ENCODE measurements around the gene KMT2A.
A peak's percentile ranks its signal among the peaks of the same experiment; 100 is the strongest.

The KMT2A gene

DNA sequence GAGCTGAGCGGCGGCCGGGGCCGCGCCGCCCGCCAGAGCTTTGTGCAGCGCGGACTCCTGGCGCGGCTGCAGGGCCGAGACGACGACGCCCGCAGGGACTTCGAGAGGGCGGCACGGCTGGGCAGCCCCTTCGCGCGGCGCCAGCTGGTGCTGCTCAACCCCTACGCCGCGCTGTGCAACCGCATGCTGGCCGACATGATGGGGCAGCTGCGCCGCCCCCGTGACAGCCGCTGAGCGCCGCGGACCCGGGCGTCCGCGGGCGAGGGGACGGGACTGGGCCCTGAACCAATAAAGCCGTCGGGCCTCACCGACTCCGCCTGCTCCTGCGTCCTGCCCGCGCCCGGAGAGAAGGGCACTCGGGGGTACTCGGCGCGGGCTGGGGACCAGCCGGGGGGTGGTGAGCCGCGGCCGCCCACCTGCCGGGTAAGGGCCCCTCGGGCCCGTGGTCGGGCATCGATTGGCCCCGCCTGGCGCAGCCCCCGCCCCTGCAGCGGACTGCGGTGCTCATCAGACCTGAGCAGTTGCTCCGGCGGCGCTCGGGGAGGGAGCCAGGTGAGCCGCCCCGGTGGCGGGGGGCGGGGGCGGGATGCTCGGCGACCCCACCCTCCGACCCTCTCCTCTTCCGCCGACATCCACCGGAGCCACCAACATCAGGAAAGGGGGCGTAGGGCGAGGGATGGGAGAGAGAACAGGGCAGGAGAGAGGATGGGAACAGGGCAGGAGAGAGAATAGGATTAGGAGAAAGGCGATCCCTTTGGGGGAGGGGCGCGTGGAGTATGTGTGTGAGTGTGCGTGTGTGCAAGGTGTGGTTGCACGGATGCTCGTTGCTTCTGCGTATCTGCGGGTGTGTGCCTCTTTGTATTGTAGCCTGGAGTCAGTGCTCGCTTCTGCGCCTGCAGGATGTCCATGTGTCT, 94.6 kb downstream of the KMT2A start, which contains the start of gene TMEM25:
Gene TMEM25, plus strand, starts transcription at position 510 of the 914 bp plus-strand sequence. CDS start 610 bp downstream, outside the sequence.
- Histone ChIP-seq H3K36me3 (ENCODE audit: control insufficient read depth in 2 of 2, insufficient read depth in 2 of 2, low read length in 2 of 2) (no peaks in the 10 kb centered on the region), H3K9ac (ENCODE audit: low read depth in 1 of 2, low read length in 2 of 2) (peak within 1 kb of the TSS; percentile 52 to 64), H3K4me3 (ENCODE audit: low read length in 2 of 2) (peak within 1 kb of the TSS; percentile 58 to 81)

DNA sequence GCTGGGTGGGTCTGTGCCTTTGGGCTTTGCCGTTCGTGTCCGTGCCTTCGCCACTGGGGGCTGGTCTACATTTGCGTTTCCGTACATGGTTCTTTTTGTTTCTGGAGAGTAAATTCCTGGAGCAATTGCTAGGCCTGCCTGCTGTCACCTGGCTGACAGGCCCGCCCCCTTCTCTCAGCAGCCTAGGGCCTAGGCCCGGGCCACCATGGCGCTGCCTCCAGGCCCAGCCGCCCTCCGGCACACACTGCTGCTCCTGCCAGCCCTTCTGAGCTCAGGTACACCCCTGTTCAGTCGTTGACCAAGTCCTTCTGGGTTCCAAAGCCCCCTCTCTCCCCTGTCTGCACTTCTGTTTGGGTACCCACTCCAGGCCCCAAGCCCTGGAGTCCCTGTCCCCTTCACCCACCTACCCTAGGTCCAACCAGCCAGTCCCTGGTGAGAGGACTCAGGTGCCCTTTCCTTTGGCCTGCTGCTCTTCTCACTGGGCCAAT, 95.3 kb downstream of the KMT2A start:
- Histone ChIP-seq H3K36me3 (ENCODE audit: control insufficient read depth in 2 of 2, insufficient read depth in 2 of 2, low read length in 2 of 2) (no peaks in the 10 kb centered on the region), H3K27me3 (ENCODE audit: control insufficient read depth in 2 of 2, insufficient read depth in 2 of 2, low read length in 2 of 2) (no peaks in the 10 kb centered on the region), H3K27ac (ENCODE audit: low read depth in 2 of 2, low read length in 2 of 2) (no peak overlapping the region), H3K4me3 (ENCODE audit: low read length in 2 of 2) (peak overlapping the region; percentile 58 to 81), H3K4me1 (ENCODE audit: control insufficient read depth in 2 of 2, insufficient read depth in 2 of 2, low read length in 2 of 2) (peaks cover 16 to 19% of the 10 kb centered on the region in 2 donors), H3K9me3 (ENCODE audit: control insufficient read depth in 2 of 2, low read length in 2 of 2) (no peaks in the 10 kb centered on the region), H3K9ac (ENCODE audit: low read depth in 1 of 2, low read length in 2 of 2) (peak overlapping the region; percentile 52 to 64)

More for the DNA sequence above, 94.6 kb downstream of the KMT2A start, which contains the start of gene TMEM25:
- H3K9me3 ChIP-seq (ENCODE audit: control insufficient read depth in 2 of 2, low read length in 2 of 2): no peaks in the 10 kb centered on the region
- H3K27ac ChIP-seq (ENCODE audit: low read depth in 2 of 2, low read length in 2 of 2): no peak within 1 kb of the TSS
- peaks cover 16 to 19% of the 10 kb centered on the region in 2 donors for H3K4me1 ChIP-seq (ENCODE audit: control insufficient read depth in 2 of 2, insufficient read depth in 2 of 2, low read length in 2 of 2)
- H3K27me3 ChIP-seq (ENCODE audit: control insufficient read depth in 2 of 2, insufficient read depth in 2 of 2, low read length in 2 of 2): no peaks in the 10 kb centered on the region

DNA sequence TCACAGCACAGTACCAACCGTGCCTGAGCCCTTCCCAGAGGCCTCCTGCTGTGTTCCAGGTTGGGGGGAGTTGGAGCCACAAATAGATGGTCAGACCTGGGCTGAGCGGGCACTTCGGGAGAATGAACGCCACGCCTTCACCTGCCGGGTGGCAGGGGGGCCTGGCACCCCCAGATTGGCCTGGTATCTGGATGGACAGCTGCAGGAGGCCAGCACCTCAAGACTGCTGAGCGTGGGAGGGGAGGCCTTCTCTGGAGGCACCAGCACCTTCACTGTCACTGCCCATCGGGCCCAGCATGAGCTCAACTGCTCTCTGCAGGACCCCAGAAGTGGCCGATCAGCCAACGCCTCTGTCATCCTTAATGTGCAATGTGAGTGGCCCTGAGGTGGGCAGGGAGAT, 95.8 kb downstream of the KMT2A start:
- Histone ChIP-seq H3K27ac (ENCODE audit: low read depth in 2 of 2, low read length in 2 of 2) (no peak overlapping the region), H3K4me3 (ENCODE audit: low read length in 2 of 2) (peak overlapping the region in 1 of 2 donors; percentile 81), H3K27me3 (ENCODE audit: control insufficient read depth in 2 of 2, insufficient read depth in 2 of 2, low read length in 2 of 2) (no peaks in the 10 kb centered on the region)

DNA sequence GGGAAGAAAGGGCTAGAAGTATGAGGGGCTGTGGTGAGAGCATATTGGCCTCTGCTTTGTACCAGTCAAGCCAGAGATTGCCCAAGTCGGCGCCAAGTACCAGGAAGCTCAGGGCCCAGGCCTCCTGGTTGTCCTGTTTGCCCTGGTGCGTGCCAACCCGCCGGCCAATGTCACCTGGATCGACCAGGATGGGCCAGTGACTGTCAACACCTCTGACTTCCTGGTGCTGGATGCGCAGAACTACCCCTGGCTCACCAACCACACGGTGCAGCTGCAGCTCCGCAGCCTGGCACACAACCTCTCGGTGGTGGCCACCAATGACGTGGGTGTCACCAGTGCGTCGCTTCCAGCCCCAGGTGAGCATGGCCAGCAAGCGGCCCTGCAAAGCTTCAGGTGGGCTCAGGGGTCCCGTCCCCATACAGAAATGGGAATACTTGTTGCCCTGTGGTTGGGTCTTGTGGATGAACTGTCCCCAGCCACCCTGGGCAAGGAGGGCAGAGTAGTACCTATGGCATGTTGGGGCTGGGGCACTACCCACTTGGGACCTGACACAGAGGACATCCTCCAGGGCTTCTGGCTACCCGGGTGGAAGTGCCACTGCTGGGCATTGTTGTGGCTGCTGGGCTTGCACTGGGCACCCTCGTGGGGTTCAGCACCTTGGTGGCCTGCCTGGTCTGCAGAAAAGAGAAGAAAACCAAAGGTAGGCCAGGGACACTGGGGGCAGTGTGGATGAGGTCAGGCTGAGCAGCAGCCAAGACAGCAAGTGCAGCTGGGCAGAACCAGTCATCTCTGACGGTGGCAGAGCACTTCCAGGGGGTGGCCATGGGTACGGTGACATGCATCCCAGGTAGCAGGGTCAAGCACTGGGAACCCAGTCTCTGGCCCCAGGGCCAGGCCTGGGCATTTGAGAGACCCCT, 96.8 kb downstream of the KMT2A start:
- Histone ChIP-seq H3K9ac (ENCODE audit: low read depth in 1 of 2, low read length in 2 of 2) (no peak overlapping the region), H3K27me3 (ENCODE audit: control insufficient read depth in 2 of 2, insufficient read depth in 2 of 2, low read length in 2 of 2) (no peaks in the 10 kb centered on the region), H3K9me3 (ENCODE audit: control insufficient read depth in 2 of 2, low read length in 2 of 2) (no peaks in the 10 kb centered on the region), H3K27ac (ENCODE audit: low read depth in 2 of 2, low read length in 2 of 2) (no peak overlapping the region), H3K4me3 (ENCODE audit: low read length in 2 of 2) (no peak overlapping the region), H3K4me1 (ENCODE audit: control insufficient read depth in 2 of 2, insufficient read depth in 2 of 2, low read length in 2 of 2) (peaks cover 16 to 19% of the 10 kb centered on the region in 2 donors), H3K36me3 (ENCODE audit: control insufficient read depth in 2 of 2, insufficient read depth in 2 of 2, low read length in 2 of 2) (no peaks in the 10 kb centered on the region)

More for the DNA sequence above, 95.8 kb downstream of the KMT2A start:
- no peaks in the 10 kb centered on the region for H3K36me3 ChIP-seq (ENCODE audit: control insufficient read depth in 2 of 2, insufficient read depth in 2 of 2, low read length in 2 of 2)
- H3K4me1 ChIP-seq (ENCODE audit: control insufficient read depth in 2 of 2, insufficient read depth in 2 of 2, low read length in 2 of 2): peaks cover 16 to 19% of the 10 kb centered on the region in 2 donors
- H3K9me3 ChIP-seq (ENCODE audit: control insufficient read depth in 2 of 2, low read length in 2 of 2): no peaks in the 10 kb centered on the region
- H3K9ac ChIP-seq (ENCODE audit: low read depth in 1 of 2, low read length in 2 of 2): no peak overlapping the region

DNA sequence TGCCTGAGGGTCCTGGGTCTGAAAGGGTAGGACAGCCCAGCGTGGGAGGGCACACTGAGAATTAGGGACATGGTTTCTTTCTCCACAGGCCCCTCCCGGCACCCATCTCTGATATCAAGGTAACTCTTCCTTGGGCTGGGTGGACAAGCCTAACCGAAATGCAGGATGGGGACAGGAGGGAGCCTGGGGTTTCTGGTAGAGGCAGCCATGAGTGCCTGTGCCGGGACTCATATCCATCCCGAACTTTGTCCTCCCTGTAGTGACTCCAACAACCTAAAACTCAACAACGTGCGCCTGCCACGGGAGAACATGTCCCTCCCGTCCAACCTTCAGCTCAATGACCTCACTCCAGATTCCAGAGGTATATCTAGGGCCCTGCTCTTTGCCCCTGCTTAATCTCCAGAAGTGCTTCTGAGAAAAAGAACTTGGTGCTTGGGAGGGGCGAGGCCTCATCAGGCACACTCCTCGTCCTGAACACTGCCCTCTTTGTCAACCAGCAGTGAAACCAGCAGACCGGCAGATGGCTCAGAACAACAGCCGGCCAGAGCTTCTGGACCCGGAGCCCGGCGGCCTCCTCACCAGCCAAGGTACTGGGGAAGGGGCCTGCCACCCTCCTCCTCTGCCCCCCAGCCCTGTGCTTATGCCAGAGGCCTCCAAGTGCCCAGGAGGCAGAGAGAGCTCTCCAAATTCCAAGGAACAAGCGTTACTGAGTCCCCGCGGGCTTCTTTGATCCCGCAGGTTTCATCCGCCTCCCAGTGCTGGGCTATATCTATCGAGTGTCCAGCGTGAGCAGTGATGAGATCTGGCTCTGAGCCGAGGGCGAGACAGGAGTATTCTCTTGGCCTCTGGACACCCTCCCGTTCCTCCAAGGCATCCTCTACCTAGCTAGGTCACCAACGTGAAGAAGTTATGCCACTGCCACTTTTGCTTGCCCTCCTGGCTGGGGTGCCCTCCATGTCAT, 97.8 kb downstream of the KMT2A start:
- H3K4me3 ChIP-seq (ENCODE audit: low read length in 2 of 2): no peak overlapping the region
- no peaks in the 10 kb centered on the region for H3K27me3 ChIP-seq (ENCODE audit: control insufficient read depth in 2 of 2, insufficient read depth in 2 of 2, low read length in 2 of 2)
- H3K4me1 ChIP-seq (ENCODE audit: control insufficient read depth in 2 of 2, insufficient read depth in 2 of 2, low read length in 2 of 2): peaks cover 16 to 19% of the 10 kb centered on the region in 2 donors
- H3K9ac ChIP-seq (ENCODE audit: low read depth in 1 of 2, low read length in 2 of 2): no peak overlapping the region
- H3K36me3 ChIP-seq (ENCODE audit: control insufficient read depth in 2 of 2, insufficient read depth in 2 of 2, low read length in 2 of 2): no peaks in the 10 kb centered on the region
- no peak overlapping the region for H3K27ac ChIP-seq (ENCODE audit: low read depth in 2 of 2, low read length in 2 of 2)
- H3K9me3 ChIP-seq (ENCODE audit: control insufficient read depth in 2 of 2, low read length in 2 of 2): no peaks in the 10 kb centered on the region

DNA sequence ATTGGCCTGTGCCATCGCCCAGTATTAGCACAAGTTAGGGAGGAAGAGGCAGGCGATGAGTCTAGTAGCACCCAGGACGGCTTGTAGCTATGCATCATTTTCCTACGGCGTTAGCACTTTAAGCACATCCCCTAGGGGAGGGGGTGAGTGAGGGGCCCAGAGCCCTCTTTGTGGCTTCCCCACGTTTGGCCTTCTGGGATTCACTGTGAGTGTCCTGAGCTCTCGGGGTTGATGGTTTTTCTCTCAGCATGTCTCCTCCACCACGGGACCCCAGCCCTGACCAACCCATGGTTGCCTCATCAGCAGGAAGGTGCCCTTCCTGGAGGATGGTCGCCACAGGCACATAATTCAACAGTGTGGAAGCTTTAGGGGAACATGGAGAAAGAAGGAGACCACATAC, 99.0 kb downstream of the KMT2A start:
- H3K27me3 ChIP-seq (ENCODE audit: control insufficient read depth in 2 of 2, insufficient read depth in 2 of 2, low read length in 2 of 2): no peaks in the 10 kb centered on the region
- no peak overlapping the region for H3K27ac ChIP-seq (ENCODE audit: low read depth in 2 of 2, low read length in 2 of 2)
- H3K36me3 ChIP-seq (ENCODE audit: control insufficient read depth in 2 of 2, insufficient read depth in 2 of 2, low read length in 2 of 2): no peaks in the 10 kb centered on the region
- peaks cover 10 to 11% of the 10 kb centered on the region in 2 donors for H3K4me1 ChIP-seq (ENCODE audit: control insufficient read depth in 2 of 2, insufficient read depth in 2 of 2, low read length in 2 of 2)
- H3K9me3 ChIP-seq (ENCODE audit: control insufficient read depth in 2 of 2, low read length in 2 of 2): no peaks in the 10 kb centered on the region
- no peak overlapping the region for H3K9ac ChIP-seq (ENCODE audit: low read depth in 1 of 2, low read length in 2 of 2)
- no peak overlapping the region for H3K4me3 ChIP-seq (ENCODE audit: low read length in 2 of 2)

DNA sequence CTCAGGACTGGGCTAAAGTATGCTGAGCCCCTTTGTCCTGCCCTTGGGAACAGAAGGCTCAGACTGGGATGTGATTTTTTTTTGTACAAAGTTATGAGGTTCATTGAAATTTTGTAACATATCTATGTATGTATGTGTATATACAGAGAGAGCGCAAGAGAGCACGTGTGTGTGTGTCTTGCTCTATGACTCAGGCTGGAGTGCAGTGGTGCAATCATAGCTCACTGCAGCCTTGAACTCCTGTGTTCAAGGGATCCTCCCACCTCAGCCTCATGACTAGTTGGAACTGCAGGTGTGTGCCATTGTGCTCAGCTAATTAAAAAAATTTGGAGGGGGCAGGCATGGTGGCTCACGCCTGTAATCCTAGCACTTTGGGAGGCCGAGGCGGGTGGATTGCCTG, 100.4 kb downstream of the KMT2A start:
- H3K9ac ChIP-seq (ENCODE audit: low read depth in 1 of 2, low read length in 2 of 2): no peak overlapping the region
- no peak overlapping the region for H3K4me3 ChIP-seq (ENCODE audit: low read length in 2 of 2)
- H3K9me3 ChIP-seq (ENCODE audit: control insufficient read depth in 2 of 2, low read length in 2 of 2): no peaks in the 10 kb centered on the region
- H3K36me3 ChIP-seq (ENCODE audit: control insufficient read depth in 2 of 2, insufficient read depth in 2 of 2, low read length in 2 of 2): no peaks in the 10 kb centered on the region
- H3K4me1 ChIP-seq (ENCODE audit: control insufficient read depth in 2 of 2, insufficient read depth in 2 of 2, low read length in 2 of 2): peaks cover 5% of the 10 kb centered on the region in 2 donors
- no peaks in the 10 kb centered on the region for H3K27me3 ChIP-seq (ENCODE audit: control insufficient read depth in 2 of 2, insufficient read depth in 2 of 2, low read length in 2 of 2)
- no peak overlapping the region for H3K27ac ChIP-seq (ENCODE audit: low read depth in 2 of 2, low read length in 2 of 2)

DNA sequence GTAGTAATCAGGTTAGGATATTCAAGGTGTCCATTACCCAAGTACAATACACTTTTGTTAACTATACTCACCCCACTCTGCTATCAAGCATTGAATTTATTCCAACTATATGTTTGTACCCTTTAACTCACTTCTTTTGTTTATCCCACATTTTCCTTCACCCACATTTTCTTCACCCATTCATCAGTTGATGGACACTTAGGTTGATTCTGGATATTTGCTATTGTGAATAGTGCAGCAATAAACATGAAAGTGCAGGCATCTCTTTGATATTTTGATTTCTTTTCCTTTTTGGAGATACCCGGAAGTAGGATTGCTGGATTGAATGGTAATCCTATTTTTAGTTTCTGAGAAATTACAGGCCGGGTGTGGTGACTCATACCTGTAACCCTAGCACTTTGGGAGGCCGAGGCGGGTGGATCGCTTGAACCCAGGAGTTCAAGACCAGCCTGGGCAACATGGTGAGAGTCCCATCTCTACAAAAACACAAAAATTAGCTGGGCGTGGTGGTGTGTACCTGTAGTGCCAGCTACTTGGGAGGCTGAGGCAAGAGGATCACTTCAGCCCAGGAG, 101.2 kb downstream of the KMT2A start:
- Histone ChIP-seq H3K27ac (ENCODE audit: low read depth in 2 of 2, low read length in 2 of 2) (no peak overlapping the region), H3K27me3 (ENCODE audit: control insufficient read depth in 2 of 2, insufficient read depth in 2 of 2, low read length in 2 of 2) (no peaks in the 10 kb centered on the region), H3K4me1 (ENCODE audit: control insufficient read depth in 2 of 2, insufficient read depth in 2 of 2, low read length in 2 of 2) (peaks cover 3 to 5% of the 10 kb centered on the region in 2 donors), H3K9ac (ENCODE audit: low read depth in 1 of 2, low read length in 2 of 2) (no peak overlapping the region), H3K4me3 (ENCODE audit: low read length in 2 of 2) (no peak overlapping the region), H3K9me3 (ENCODE audit: control insufficient read depth in 2 of 2, low read length in 2 of 2) (no peaks in the 10 kb centered on the region), H3K36me3 (ENCODE audit: control insufficient read depth in 2 of 2, insufficient read depth in 2 of 2, low read length in 2 of 2) (no peaks in the 10 kb centered on the region)
